HEK293 (cell line): ENCODE data around the gene ASTN2.

ENCODE experiments used
- CTCF ChIA-PET: fragments of 350-600 bp; formaldehyde crosslinking; extraction: SDS; loops from one replicate; lab custom pipeline; 2021; ENCODE audit warnings: antibody characterized with exemption; lab: Yijun Ruan, JAX
- POLR2A ChIA-PET: fragments of 300-600 bp; formaldehyde crosslinking; extraction: SDS; loops from one replicate; lab custom pipeline; 2020; ENCODE audit warnings: antibody characterized with exemption, inconsistent platforms; lab: Yijun Ruan, JAX
- H3K27ac ChIP-seq: fragments of 200-500 bp; sonication (Bioruptor generic); 2 replicates; pipeline ENCODE4 v1.5.1; 2014; ENCODE audit warnings: low read depth, low read length, control low read depth, inconsistent platforms; ENCODE audit errors: extremely low read depth
- H3K36me3 ChIP-seq, 2 experiments: fragments of 200-500 bp in 1 of 2; sonication (Bioruptor generic) in 1 of 2; 1 replicate in 1 of 2; 2 replicates in 1 of 2; pipeline ENCODE4 v1.5.1; 2014 to 2017; ENCODE audit warnings: inconsistent platforms in 2 of 2, low read length in 2 of 2; ENCODE audit not compliant: control insufficient read depth in 2 of 2, insufficient read depth in 1 of 2
- H3K4me1 ChIP-seq: fragments of 200-500 bp; sonication (Bioruptor generic); 2 replicates; pipeline ENCODE4 v1.5.1; 2014; ENCODE audit warnings: mild to moderate bottlenecking, low read length, inconsistent platforms; ENCODE audit not compliant: control insufficient read depth, insufficient read depth
- H3K4me3 ChIP-seq: 2 replicates; pipeline ENCODE4 v1.5.1; 2011; ENCODE audit warnings: low read depth, mild to moderate bottlenecking, control low read depth, low read length, moderate library complexity
- H3K9me3 ChIP-seq: fragments of 200-500 bp; sonication (Bioruptor generic); 2 replicates; pipeline ENCODE4 v1.5.1; 2014; ENCODE audit warnings: low read depth, low read length, inconsistent platforms; ENCODE audit not compliant: control insufficient read depth, insufficient read depth
- KLF9 ChIP-seq: fragments of 450-650 bp; formaldehyde crosslinking; IDR thresholded peaks from 2 replicates; pipeline ENCODE4 v1.5.1; 2016; ENCODE audit warnings: missing biosample characterization, missing genetic modification characterization, low read depth
- MZF1 ChIP-seq: fragments of 450-650 bp; formaldehyde crosslinking; IDR thresholded peaks from 2 replicates; pipeline ENCODE4 v1.5.1; 2017; ENCODE audit warnings: missing biosample characterization, missing genetic modification characterization, borderline replicate concordance
- SCRT1 ChIP-seq: fragments of 450-650 bp; formaldehyde crosslinking; IDR thresholded peaks from 2 replicates; pipeline ENCODE4 v1.5.1; 2016; ENCODE audit warnings: missing biosample characterization, missing genetic modification characterization, borderline replicate concordance
- ZBTB20 ChIP-seq: fragments of 450-650 bp; formaldehyde crosslinking; IDR thresholded peaks from 2 replicates; pipeline ENCODE4 v1.5.1; 2016; ENCODE audit warnings: missing biosample characterization, missing genetic modification characterization
- ZNF175 ChIP-seq: fragments of 450-650 bp; formaldehyde crosslinking; IDR thresholded peaks from 2 replicates; pipeline ENCODE4 v1.5.1; 2016; ENCODE audit warnings: missing biosample characterization, missing genetic modification characterization
- ZNF341 ChIP-seq: fragments of 450-650 bp; formaldehyde crosslinking; IDR thresholded peaks from 2 replicates; pipeline ENCODE4; 2016; ENCODE audit warnings: low read depth, missing biosample characterization, missing genetic modification characterization
- ZNF354C ChIP-seq: fragments of 450-650 bp; formaldehyde crosslinking; IDR thresholded peaks from 2 replicates; pipeline ENCODE4 v1.5.1; 2016; ENCODE audit warnings: missing biosample characterization, missing genetic modification characterization, low read depth, borderline replicate concordance
- ZNF394 ChIP-seq: fragments of 450-650 bp; formaldehyde crosslinking; IDR thresholded peaks from 2 replicates; pipeline ENCODE4 v1.5.1; 2016; ENCODE audit warnings: missing biosample characterization, missing genetic modification characterization, mild to moderate bottlenecking, moderate library complexity, borderline replicate concordance
- ZNF423 ChIP-seq: fragments of 450-650 bp; formaldehyde crosslinking; IDR thresholded peaks from 2 replicates; pipeline ENCODE4 v1.5.1; 2016; ENCODE audit warnings: missing biosample characterization, missing genetic modification characterization
- ZNF549 ChIP-seq: fragments of 450-650 bp; IDR thresholded peaks from 2 replicates; pipeline ENCODE4 v1.5.1; 2018; ENCODE audit warnings: missing biosample characterization, missing genetic modification characterization, mild to moderate bottlenecking, inconsistent platforms, moderate library complexity
- ZNF600 ChIP-seq: fragments of 450-650 bp; formaldehyde crosslinking; IDR thresholded peaks from 2 replicates; pipeline ENCODE4 v1.5.1; 2016; ENCODE audit warnings: missing biosample characterization, missing genetic modification characterization
- ZNF830 ChIP-seq: fragments of 450-650 bp; IDR thresholded peaks from 2 replicates; pipeline ENCODE4 v1.5.0; 2018; ENCODE audit warnings: missing biosample characterization, missing genetic modification characterization, low read depth, mild to moderate bottlenecking, moderate library complexity
- TF ChIP-seq, protein P1 (sequence below): fragments of 450-650 bp; formaldehyde crosslinking; IDR thresholded peaks from 2 replicates; pipeline ENCODE4 v1.5.1; 2016; ENCODE audit warnings: missing biosample characterization, missing genetic modification characterization
- TF ChIP-seq, protein P2 (sequence below): fragments of 450-650 bp; formaldehyde crosslinking; IDR thresholded peaks from 2 replicates; pipeline ENCODE4 v1.5.1; 2016; ENCODE audit warnings: missing biosample characterization, missing genetic modification characterization, borderline replicate concordance
- TF ChIP-seq, protein P3 (sequence below): fragments of 450-650 bp; formaldehyde crosslinking; IDR thresholded peaks from 2 replicates; pipeline ENCODE4 v1.5.1; 2017; ENCODE audit warnings: missing biosample characterization, mild to moderate bottlenecking, missing genetic modification characterization, moderate library complexity

The ASTN2 gene

DNA sequence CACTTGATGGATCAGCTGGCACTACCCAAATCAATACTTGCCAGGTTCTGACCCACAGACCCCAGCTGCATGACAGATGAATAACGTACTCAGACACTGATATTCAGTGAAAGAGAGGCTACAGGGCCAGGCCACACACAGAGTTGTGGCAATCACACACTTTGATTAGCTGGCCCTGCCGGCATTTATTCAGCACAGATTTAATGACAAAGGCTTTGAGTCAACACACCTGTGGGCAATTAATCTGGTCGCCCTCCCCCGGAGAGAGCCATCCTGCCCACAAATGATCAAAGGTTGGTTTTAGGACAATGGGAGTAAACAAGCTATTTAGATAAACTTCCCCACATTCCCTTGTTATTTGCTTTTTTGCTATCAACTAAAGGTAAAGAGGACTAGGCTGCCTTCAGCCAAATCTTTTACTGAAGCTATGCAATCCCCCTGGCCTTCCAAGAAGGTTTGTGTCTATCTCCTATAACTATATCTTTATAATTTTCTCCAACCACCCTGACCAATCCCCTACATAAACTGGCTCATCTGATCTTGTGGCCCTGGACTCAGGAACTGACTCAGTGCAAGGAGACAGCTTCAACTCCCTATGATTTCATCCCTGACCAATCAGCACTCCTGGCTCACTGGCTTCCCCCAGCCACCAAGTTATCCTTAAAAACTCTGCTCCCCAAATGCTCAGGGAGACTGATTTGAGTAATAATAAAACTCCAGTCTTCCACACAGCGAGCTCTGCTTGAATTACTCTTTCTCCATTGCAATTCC is 740.5 kb downstream of the ASTN2 start (continued):
- TF ChIP-seq, protein P1, sequence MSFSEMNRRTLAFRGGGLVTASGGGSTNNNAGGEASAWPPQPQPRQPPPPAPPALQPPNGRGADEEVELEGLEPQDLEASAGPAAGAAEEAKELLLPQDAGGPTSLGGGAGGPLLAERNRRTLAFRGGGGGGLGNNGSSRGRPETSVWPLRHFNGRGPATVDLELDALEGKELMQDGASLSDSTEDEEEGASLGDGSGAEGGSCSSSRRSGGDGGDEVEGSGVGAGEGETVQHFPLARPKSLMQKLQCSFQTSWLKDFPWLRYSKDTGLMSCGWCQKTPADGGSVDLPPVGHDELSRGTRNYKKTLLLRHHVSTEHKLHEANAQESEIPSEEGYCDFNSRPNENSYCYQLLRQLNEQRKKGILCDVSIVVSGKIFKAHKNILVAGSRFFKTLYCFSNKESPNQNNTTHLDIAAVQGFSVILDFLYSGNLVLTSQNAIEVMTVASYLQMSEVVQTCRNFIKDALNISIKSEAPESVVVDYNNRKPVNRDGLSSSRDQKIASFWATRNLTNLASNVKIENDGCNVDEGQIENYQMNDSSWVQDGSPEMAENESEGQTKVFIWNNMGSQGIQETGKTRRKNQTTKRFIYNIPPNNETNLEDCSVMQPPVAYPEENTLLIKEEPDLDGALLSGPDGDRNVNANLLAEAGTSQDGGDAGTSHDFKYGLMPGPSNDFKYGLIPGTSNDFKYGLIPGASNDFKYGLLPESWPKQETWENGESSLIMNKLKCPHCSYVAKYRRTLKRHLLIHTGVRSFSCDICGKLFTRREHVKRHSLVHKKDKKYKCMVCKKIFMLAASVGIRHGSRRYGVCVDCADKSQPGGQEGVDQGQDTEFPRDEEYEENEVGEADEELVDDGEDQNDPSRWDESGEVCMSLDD, result no peak
- TF ChIP-seq ZNF341 (tag by site-specific recombination) (no peak), SCRT1 (tag by site-specific recombination) (no peak), ZNF423 (no peak), ZNF394 (tag by site-specific recombination) (no peak), ZBTB20 (no peak), MZF1 (tag by site-specific recombination) (no peak), ZNF354C (no peak), KLF9 (tag by site-specific recombination) (no peak), ZNF175 (tag by site-specific recombination) (no peak)
- TF ChIP-seq, protein P2, sequence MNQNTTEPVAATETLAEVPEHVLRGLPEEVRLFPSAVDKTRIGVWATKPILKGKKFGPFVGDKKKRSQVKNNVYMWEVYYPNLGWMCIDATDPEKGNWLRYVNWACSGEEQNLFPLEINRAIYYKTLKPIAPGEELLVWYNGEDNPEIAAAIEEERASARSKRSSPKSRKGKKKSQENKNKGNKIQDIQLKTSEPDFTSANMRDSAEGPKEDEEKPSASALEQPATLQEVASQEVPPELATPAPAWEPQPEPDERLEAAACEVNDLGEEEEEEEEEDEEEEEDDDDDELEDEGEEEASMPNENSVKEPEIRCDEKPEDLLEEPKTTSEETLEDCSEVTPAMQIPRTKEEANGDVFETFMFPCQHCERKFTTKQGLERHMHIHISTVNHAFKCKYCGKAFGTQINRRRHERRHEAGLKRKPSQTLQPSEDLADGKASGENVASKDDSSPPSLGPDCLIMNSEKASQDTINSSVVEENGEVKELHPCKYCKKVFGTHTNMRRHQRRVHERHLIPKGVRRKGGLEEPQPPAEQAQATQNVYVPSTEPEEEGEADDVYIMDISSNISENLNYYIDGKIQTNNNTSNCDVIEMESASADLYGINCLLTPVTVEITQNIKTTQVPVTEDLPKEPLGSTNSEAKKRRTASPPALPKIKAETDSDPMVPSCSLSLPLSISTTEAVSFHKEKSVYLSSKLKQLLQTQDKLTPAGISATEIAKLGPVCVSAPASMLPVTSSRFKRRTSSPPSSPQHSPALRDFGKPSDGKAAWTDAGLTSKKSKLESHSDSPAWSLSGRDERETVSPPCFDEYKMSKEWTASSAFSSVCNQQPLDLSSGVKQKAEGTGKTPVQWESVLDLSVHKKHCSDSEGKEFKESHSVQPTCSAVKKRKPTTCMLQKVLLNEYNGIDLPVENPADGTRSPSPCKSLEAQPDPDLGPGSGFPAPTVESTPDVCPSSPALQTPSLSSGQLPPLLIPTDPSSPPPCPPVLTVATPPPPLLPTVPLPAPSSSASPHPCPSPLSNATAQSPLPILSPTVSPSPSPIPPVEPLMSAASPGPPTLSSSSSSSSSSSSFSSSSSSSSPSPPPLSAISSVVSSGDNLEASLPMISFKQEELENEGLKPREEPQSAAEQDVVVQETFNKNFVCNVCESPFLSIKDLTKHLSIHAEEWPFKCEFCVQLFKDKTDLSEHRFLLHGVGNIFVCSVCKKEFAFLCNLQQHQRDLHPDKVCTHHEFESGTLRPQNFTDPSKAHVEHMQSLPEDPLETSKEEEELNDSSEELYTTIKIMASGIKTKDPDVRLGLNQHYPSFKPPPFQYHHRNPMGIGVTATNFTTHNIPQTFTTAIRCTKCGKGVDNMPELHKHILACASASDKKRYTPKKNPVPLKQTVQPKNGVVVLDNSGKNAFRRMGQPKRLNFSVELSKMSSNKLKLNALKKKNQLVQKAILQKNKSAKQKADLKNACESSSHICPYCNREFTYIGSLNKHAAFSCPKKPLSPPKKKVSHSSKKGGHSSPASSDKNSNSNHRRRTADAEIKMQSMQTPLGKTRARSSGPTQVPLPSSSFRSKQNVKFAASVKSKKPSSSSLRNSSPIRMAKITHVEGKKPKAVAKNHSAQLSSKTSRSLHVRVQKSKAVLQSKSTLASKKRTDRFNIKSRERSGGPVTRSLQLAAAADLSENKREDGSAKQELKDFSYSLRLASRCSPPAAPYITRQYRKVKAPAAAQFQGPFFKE, result no peak

DNA sequence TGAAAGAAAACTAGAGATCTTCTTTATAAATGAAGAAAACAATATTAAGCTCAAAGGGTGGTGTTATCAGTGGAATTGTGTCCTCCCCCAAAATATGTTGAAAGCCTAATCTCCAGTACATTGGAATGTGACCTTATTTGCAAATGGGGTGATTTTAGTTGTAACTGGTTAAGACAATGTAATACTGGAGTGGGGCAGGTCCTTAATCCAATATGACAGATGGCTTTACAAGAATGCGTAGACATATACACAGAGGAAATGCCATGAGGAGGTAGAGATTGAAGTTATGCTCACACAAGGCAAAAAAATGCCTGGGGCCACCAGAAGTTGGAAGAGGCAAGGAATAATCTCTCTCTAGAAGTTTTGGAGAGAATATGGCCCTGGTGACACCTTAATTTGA is 741.5 kb downstream of the ASTN2 start:
- H3K9me3 ChIP-seq, result no peaks in the 10 kb centered on the region
- CTCF ChIA-PET, result no interaction called here

More for the DNA sequence above, 741.5 kb downstream of the ASTN2 start:
- no peak overlapping the region for H3K27ac ChIP-seq
- TF ChIP-seq, protein P3, sequence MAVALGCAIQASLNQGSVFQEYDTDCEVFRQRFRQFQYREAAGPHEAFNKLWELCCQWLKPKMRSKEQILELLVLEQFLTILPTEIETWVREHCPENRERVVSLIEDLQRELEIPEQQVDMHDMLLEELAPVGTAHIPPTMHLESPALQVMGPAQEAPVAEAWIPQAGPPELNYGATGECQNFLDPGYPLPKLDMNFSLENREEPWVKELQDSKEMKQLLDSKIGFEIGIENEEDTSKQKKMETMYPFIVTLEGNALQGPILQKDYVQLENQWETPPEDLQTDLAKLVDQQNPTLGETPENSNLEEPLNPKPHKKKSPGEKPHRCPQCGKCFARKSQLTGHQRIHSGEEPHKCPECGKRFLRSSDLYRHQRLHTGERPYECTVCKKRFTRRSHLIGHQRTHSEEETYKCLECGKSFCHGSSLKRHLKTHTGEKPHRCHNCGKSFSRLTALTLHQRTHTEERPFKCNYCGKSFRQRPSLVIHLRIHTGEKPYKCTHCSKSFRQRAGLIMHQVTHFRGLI (tag by site-specific recombination), result no peak
- no peak for TF ChIP-seq ZNF830
- TF ChIP-seq ZNF549, result no peak
- TF ChIP-seq ZNF600, result no peak
- H3K36me3 ChIP-seq, result no peaks in the 10 kb centered on the region
- H3K4me3 ChIP-seq, result no peak overlapping the region
- POLR2A ChIA-PET, result interaction anchor here (1.0 kb wide), 1 partner anchor 13 kb away, joined by 3 read pairs; the partner anchor contains the start of gene TRIM32
- H3K4me1 ChIP-seq, result no peaks in the 10 kb centered on the region
